ENCODE data around the gene ABI3BP. TPM values are rescaled to one million over a fixed set of nuclear protein-coding genes. Genes with fewer than 3 reads are reported as not detected.

The ABI3BP gene
- total RNA-seq = 13.3 and 16.1 TPM in 2 replicates

GRCh38 chr3:100993309-100993708, at the start of gene ABI3BP:
Gene ABI3BP, minus strand, starts transcription at chr3:100993421. Its CDS starts 37 bp downstream, at chr3:100993384.

GRCh38 chr3:100708989-100709841, 284.0 kb downstream of the ABI3BP start, which contains the start of gene TFG:
Gene TFG, plus strand, starts transcription at chr3:100709494. Its CDS starts 4,192 bp downstream, at chr3:100713686.

